PFSK-1 (cell line): ENCODE results near the gene CAMTA1.

Experiments used
- FOXP2 ChIP-seq: optimal IDR thresholded peaks from 2 replicates; pipeline ENCODE3; 2011; ENCODE audit warnings: borderline replicate concordance, control low read depth, inconsistent platforms; ENCODE audit not compliant: insufficient read depth; ENCODE audit errors: extremely low read length, extremely low read depth
- POLR2AphosphoS5 ChIP-seq: IDR thresholded peaks from 2 replicates; pipeline ENCODE4 v1.6.1; 2012; ENCODE audit warnings: low read depth, mild to moderate bottlenecking, control low read depth, low read length, moderate library complexity
- SIN3A ChIP-seq: IDR thresholded peaks from 2 replicates; pipeline ENCODE4 v1.6.1; 2012; ENCODE audit warnings: mild to moderate bottlenecking, low read length, moderate library complexity, borderline replicate concordance; ENCODE audit not compliant: insufficient read depth
- TAF1 ChIP-seq: IDR thresholded peaks from 2 replicates; pipeline ENCODE4 v1.6.1; 2012; ENCODE audit warnings: low read length, control low read depth, borderline replicate concordance; ENCODE audit not compliant: insufficient read depth
- TF ChIP-seq, protein P1 (sequence below), 2 experiments: IDR thresholded peaks; 2 replicates each; pipeline versions ENCODE4 v1.6.1 to v1.8.0; 2011 to 2012; ENCODE audit warnings: low read depth in 2 of 2, low read length in 2 of 2, control low read depth in 1 of 2, inconsistent platforms in 1 of 2, mild to moderate bottlenecking in 1 of 2, moderate library complexity in 1 of 2; ENCODE audit not compliant: insufficient read depth in 1 of 2

CAMTA1 gene

DNA sequence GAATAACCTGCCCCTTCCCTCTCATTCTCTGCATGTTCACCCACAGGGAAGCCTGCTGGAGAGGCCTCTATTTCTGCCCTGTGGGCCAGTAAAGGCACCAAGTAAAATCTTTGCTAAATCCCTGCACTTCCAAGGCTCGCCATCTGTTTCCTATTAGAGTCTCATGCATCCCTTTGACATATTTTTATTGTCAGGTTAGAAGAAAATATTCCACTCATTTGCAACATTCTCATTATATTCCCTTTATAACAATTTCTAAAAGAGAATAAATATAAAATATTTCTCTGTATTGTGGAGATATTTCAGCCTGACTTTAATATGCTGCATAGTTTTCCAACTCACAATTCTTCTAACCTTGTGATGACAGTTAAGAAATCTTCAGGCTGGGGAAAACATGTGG lies 645.4 kb downstream of the CAMTA1 start:
- no peak for TF ChIP-seq TAF1
- no peak for TF ChIP-seq FOXP2
- TF ChIP-seq, protein P1, sequence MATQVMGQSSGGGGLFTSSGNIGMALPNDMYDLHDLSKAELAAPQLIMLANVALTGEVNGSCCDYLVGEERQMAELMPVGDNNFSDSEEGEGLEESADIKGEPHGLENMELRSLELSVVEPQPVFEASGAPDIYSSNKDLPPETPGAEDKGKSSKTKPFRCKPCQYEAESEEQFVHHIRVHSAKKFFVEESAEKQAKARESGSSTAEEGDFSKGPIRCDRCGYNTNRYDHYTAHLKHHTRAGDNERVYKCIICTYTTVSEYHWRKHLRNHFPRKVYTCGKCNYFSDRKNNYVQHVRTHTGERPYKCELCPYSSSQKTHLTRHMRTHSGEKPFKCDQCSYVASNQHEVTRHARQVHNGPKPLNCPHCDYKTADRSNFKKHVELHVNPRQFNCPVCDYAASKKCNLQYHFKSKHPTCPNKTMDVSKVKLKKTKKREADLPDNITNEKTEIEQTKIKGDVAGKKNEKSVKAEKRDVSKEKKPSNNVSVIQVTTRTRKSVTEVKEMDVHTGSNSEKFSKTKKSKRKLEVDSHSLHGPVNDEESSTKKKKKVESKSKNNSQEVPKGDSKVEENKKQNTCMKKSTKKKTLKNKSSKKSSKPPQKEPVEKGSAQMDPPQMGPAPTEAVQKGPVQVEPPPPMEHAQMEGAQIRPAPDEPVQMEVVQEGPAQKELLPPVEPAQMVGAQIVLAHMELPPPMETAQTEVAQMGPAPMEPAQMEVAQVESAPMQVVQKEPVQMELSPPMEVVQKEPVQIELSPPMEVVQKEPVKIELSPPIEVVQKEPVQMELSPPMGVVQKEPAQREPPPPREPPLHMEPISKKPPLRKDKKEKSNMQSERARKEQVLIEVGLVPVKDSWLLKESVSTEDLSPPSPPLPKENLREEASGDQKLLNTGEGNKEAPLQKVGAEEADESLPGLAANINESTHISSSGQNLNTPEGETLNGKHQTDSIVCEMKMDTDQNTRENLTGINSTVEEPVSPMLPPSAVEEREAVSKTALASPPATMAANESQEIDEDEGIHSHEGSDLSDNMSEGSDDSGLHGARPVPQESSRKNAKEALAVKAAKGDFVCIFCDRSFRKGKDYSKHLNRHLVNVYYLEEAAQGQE (IDR thresholded peaks at IDR 0.05; ENCODE audit: insufficient read depth in 1 of 2, low read depth in 2 of 2, low read length in 2 of 2): no peak
- TF ChIP-seq POLR2AphosphoS5: no peak
- no peak for TF ChIP-seq SIN3A

DNA sequence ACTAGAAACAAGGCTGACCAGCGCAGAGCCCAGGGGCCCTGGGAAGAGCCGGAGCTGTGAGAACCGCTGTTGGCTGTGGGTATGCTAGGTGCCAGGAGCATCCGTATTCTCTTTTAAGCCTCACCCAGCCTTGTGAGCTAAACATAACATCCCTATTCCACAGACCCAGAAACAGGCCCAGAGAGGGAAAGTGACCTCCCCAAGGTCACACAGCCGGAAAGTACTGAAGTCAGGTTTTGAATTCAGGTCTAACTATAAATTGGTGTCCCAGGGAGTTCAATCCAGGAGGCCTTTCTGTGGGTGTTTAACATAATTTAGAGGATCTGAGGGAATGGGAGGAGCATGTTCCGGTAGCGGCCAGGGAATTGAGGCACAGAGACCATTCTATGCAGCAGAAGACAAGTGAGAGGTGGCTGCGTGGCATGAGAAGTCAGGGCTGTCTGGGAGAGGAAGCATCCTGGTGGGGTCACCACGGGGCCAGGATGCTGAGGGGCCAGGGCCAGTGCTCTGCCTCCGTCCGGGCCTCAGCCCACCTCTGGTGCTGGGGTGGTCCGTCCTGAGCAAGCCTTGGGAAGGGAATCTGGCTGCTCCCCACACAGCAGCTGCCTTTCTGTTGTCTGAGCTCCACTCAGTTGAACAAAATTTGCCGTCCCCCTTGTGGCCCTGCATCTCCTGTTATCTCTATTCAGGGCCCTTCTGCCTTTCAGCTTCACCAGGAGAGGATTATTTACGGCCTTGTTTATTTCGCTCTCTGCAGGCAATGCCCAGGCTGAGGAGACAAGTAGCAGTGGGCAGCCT lies 647.0 kb downstream of the CAMTA1 start:
- TF ChIP-seq FOXP2 (no peak), POLR2AphosphoS5 (no peak), TAF1 (no peak), SIN3A (no peak)
- TF ChIP-seq, protein P1 (IDR thresholded peaks at IDR 0.05; ENCODE audit: insufficient read depth in 1 of 2, low read depth in 2 of 2, low read length in 2 of 2): no peak

DNA sequence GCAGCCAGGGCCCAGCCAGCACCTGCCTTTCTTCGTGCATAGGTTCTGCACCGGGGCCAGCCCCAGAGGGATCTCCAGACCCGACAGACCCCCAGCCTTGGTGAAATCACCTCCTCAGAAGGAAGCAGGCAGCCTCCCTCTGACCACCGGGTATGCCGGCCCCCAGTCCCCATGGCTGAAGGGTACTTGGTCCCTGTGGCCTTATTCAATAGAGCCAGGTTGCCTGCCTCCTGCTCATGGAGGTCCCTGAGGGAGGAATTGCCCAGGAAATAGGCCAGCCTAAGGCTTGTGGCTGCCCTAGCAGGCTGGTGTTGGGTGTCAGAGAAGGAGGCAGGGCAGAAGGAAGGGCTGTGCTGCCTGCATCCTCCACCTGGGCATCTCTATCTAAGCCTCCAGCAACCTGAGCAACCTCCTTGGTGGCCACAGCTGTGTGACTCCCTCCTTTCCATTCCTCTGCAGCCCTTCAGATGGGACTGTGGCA lies 647.7 kb downstream of the CAMTA1 start:
- TF ChIP-seq, protein P1 (IDR thresholded peaks at IDR 0.05; ENCODE audit: insufficient read depth in 1 of 2, low read depth in 2 of 2, low read length in 2 of 2): no peak
- TF ChIP-seq SIN3A: no peak
- no peak for TF ChIP-seq FOXP2
- no peak for TF ChIP-seq TAF1
- no peak for TF ChIP-seq POLR2AphosphoS5

DNA sequence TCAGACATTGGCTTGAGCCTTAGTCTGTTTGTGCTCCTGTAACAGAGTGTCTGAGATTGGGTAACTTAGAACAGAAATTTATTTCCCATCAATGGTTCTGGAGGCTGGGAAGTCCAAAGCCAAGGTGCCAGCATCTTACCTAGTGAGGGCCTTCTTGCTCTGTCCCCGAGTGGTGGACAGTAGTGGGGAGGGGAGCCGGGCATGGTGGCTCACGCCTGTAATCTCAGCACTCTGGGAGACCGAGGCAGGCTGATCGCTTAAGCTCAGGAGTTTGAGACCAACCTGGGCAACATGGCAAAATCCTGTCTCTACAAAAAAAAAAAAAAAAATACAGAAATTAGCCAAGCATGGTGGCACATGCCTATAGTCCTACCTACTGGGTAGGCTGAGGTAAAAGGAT lies 649.3 kb downstream of the CAMTA1 start:
- TF ChIP-seq FOXP2 (no peak), SIN3A (no peak), TAF1 (no peak), POLR2AphosphoS5 (no peak)
- TF ChIP-seq, protein P1 (IDR thresholded peaks at IDR 0.05; ENCODE audit: insufficient read depth in 1 of 2, low read depth in 2 of 2, low read length in 2 of 2): no peak
